Activated CD8-positive, alpha-beta T cell treated with anti-CD3 and anti-CD28 coated beads, Interleukin-2, amount 10 ng/mL, durations not matched to agents 7 days and 5 days (primary cell): ENCODE results near the gene FBXO44. TPM values are rescaled to one million over a fixed set of nuclear protein-coding genes. Genes with fewer than 3 reads are reported as not detected.
"Not testable (repeated sequence)": the region's sequence is repeated elsewhere in the genome, so short reads cannot be mapped to it uniquely, and the experiment has no call there.

ENCODE experiments used
- ATAC-seq: fragments of 150-1000 bp; cut with Tn5 transposase; one replicate; pipeline ENCODE4 v1.10.0; 2021; ENCODE audit warnings: moderate library complexity
- CTCF ChIA-PET: fragments of 350-600 bp; sonication (Branson Sonifier 250); formaldehyde crosslinking; loops from one replicate; lab custom pipeline; 2021; ENCODE audit warnings: antibody characterized with exemption; lab: Charles Lee
- POLR2A ChIA-PET: fragments of 350-600 bp; sonication (Branson Sonifier 250); formaldehyde crosslinking; loops from one replicate; lab custom pipeline; 2021; ENCODE audit warnings: antibody characterized with exemption; lab: Charles Lee
- DNase-seq: peaks from one replicate; pipeline ENCODE4 v3.0.0-alpha.2; 2020
- H3K27ac Mint-ChIP-seq: one replicate; pipeline ENCODE4 v1.8.0; 2021; ENCODE audit warnings: mild to moderate bottlenecking, mixed read lengths
- H3K27me3 Mint-ChIP-seq: one replicate; pipeline ENCODE4 v1.8.0; 2021; ENCODE audit warnings: low read depth, mixed read lengths
- H3K36me3 Mint-ChIP-seq: one replicate; pipeline ENCODE4 v1.8.0; 2021; ENCODE audit warnings: low read depth, mixed read lengths
- H3K4me1 Mint-ChIP-seq: one replicate; pipeline ENCODE4 v1.8.0; 2021; ENCODE audit warnings: low read depth, mixed read lengths
- H3K4me3 Mint-ChIP-seq: one replicate; pipeline ENCODE4 v1.8.0; 2021; ENCODE audit warnings: mild to moderate bottlenecking, mixed read lengths
- H3K9me3 Mint-ChIP-seq: one replicate; pipeline ENCODE4 v1.8.0; 2022; ENCODE audit warnings: mixed read lengths; ENCODE audit not compliant: insufficient read depth
- total RNA-seq, 2 experiments: library from RNA; stranded (reverse); gene quantifications; one replicate each; pipeline ENCODE4 v1.2.3, GENCODE V29; 2021

The FBXO44 gene
- 10 to 100 TPM; 39.7 to 42.3 TPM for total RNA-seq

DNA sequence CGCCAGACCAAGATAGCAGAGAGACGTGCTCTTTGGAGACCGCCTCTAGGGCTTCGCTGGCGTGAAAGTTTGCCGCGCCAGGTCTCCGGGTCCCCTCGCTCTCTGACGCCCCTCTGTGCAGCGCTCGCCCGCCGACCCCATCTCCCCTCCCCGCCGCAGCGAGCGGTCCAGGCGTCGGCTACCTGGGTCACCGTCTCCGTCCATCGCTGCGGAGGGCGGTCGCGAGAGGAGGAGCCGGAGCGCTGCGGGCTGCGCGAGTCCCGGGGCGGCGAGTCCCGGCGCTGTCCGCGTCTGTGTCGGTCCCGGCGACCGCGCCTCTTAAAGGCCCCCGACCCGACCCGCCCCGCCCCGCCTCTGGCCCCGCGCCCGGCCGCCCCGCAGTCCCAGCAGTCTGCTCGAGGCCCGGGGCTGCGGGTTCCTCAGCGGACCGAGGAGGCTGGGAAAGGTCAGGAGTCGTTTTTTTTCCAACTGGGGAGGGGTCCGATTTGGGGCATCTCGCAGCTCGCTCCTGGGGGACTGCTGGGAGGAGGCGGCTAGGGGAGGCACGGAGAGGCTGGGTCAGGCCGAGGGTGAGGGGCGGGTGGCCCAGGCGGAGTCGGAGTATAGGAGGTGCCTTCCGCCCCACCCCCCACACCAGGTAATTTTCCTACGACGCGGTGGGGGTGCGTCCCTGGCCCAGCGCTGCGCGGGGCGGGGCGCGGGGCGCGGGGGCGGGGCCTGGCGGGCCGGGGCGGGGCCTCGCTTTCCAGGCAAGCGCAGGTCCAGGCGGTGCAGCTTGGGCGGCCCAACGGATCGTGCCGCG, at the start of gene FBXO44, which contains the start of gene FBXO2:
FBXO44 (plus strand) TSS at position 741 of the 802 bp plus-strand sequence. CDS start 959 bp downstream, outside the sequence.
FBXO2 (minus strand) TSS at position 293 of the 802 bp plus-strand sequence; CDS start at position 204, 89 bp downstream.
- Mint-ChIP-seq H3K4me3 (peak within 1 kb of the TSS; percentile 74), H3K36me3 (peaks cover 22% of the 10 kb centered on the region), H3K27ac (no peak within 1 kb of the TSS), H3K27me3 (peaks cover 2% of the 10 kb centered on the region), H3K9me3 (no peaks in the 10 kb centered on the region), H3K4me1 (peaks cover 40% of the 10 kb centered on the region)
- ATAC-seq (peak; percentile 80), DNase-seq (peak; percentile 71)
- CTCF ChIA-PET, result interaction anchor here (3.9 to 7.2 kb wide), 3 partner anchors 10 to 65 kb away, joined by 19 to 86 read pairs (median 25); partner anchors contain the start of gene FBXO6
- POLR2A ChIA-PET, result interaction anchor here (3.0 to 4.2 kb wide), 2 partner anchors 10 to 65 kb away, joined by 11 to 30 read pairs; partner anchors contain the start of gene FBXO6

DNA sequence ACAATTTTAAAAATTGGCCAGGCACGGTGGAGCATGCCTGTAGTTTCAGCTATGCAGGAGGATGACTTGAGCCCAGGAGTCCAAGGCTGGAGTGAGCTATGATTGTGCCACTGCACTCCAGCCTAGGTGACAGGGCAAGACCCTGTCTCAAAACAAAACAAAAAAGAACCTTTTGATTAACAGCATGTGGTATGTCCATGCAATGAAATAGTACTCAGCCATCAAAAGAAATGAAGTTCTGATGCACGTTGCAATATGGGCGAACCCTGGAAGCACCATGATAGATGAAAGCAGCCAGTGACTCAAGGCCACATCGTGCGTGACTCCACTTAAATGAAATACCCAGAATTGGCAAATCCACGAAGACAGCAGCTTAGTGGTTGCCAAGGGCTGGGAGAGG, 47.9 kb upstream of the FBXO44 start:
- DNase-seq (no peak), ATAC-seq (no peak)
- Mint-ChIP-seq H3K4me1 (no peaks in the 10 kb centered on the region), H3K9me3 (no peaks in the 10 kb centered on the region), H3K27me3 (no peaks in the 10 kb centered on the region), H3K36me3 (no peaks in the 10 kb centered on the region), H3K4me3 (no peak overlapping the region), H3K27ac (no peak overlapping the region)
- ChIA-PET POLR2A (no interaction called here), CTCF (no interaction called here)

- H3K27me3 Mint-ChIP-seq, H3K4me1 Mint-ChIP-seq, H3K4me3 Mint-ChIP-seq, CTCF ChIA-PET, H3K27ac Mint-ChIP-seq, H3K9me3 Mint-ChIP-seq, H3K36me3 Mint-ChIP-seq, POLR2A ChIA-PET, ATAC-seq, DNase-seq: not testable (repeated sequence)
Observed at GRCh38 chr1:11608596-11609130, 46.0 kb upstream of the FBXO44 start.

- H3K4me1 Mint-ChIP-seq, H3K36me3 Mint-ChIP-seq, H3K27me3 Mint-ChIP-seq, H3K27ac Mint-ChIP-seq, CTCF ChIA-PET, H3K4me3 Mint-ChIP-seq, POLR2A ChIA-PET, H3K9me3 Mint-ChIP-seq, ATAC-seq, DNase-seq: not testable (repeated sequence)
Observed at GRCh38 chr1:11609378-11609777, 45.3 kb upstream of the FBXO44 start.

GRCh38 chr1:11610629-11611180, 44.0 kb upstream of the FBXO44 start:
- H3K27me3 Mint-ChIP-seq, result no peaks in the 10 kb centered on the region
- H3K27ac Mint-ChIP-seq, result no peak overlapping the region
- no peak overlapping the region for H3K4me3 Mint-ChIP-seq
- POLR2A ChIA-PET, result interaction anchor here (0.5 kb wide), 1 partner anchor 245 kb away, joined by 3 read pairs; no protein-coding TSS in a partner anchor
- no peaks in the 10 kb centered on the region for H3K4me1 Mint-ChIP-seq
- H3K36me3 Mint-ChIP-seq, result no peaks in the 10 kb centered on the region
- DNase-seq (no peak), ATAC-seq (no peak)
- no peaks in the 10 kb centered on the region for H3K9me3 Mint-ChIP-seq
- CTCF ChIA-PET, result interaction anchor here (0.8 kb wide), 1 partner anchor 573 kb away, joined by 3 read pairs; no protein-coding TSS in a partner anchor

DNA sequence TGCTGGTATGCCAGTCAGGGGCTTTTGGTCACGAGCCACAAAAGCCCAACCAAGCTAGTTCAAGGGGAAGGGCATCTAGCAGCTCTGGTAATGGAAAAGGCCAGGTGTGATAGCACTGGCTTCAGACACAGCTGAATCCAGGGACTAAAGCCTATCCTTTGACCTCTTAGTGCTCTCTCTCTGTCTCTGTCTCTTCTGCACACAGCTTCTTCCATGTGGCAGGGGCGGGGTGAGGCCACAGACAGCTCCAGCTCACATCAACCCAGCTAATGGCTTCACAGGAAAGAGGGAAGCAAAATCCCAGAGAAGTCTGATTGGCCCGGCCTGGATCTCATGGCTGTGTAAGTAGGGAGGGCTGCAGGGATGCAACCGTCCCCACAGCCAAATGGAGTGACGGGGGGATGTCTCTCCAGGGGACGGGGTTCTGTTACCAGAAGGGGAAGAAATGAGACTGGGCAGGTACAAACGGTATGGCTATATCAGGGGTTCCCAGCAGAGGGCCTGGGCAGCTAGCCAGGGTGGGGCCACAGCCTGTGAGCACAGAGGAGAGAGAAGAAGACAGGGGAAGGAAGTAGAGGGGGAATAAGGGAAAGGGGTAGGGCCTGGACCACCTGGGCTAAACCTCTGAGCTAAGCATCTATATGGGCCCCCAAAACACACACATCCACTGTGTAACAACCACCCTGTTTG, 42.9 kb upstream of the FBXO44 start:
- H3K36me3 Mint-ChIP-seq, result no peaks in the 10 kb centered on the region
- DNase-seq, result no peak
- no peak for ATAC-seq
- H3K4me3 Mint-ChIP-seq, result no peak overlapping the region
- ChIA-PET CTCF (no interaction called here), POLR2A (no interaction called here)
- H3K27me3 Mint-ChIP-seq, result no peaks in the 10 kb centered on the region
- H3K9me3 Mint-ChIP-seq, result no peaks in the 10 kb centered on the region
- H3K4me1 Mint-ChIP-seq, result no peaks in the 10 kb centered on the region
- H3K27ac Mint-ChIP-seq, result no peak overlapping the region

- ChIA-PET CTCF (no interaction called here), POLR2A (no interaction called here)
- H3K27me3 Mint-ChIP-seq, result no peaks in the 10 kb centered on the region
- DNase-seq, result no peak
- H3K9me3 Mint-ChIP-seq, result no peaks in the 10 kb centered on the region
- H3K27ac Mint-ChIP-seq, result no peak overlapping the region
- no peak overlapping the region for H3K4me3 Mint-ChIP-seq
- no peaks in the 10 kb centered on the region for H3K4me1 Mint-ChIP-seq
- no peak for ATAC-seq
- H3K36me3 Mint-ChIP-seq, result no peaks in the 10 kb centered on the region
Observed at GRCh38 chr1:11613347-11613746, 41.3 kb upstream of the FBXO44 start.

DNA sequence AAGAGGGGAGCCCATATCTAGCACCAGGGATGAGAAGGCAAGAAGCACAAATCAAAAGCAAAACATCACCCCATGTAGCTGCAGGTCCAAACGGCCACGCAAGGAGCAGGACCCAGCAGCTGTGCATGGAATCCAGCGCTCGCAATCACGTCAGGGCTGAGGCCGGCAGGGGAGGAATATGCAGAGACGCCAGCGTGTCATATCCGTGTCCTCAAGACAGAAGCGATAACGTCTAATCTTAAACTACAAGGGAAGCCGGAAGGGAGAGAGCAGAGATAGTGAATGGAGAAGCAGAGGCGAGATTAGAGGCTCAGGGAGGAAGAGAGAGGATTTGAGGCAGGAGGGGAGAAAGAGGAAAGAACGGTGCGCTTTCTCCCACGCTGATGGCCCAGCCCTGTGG, 39.6 kb upstream of the FBXO44 start:
- ChIA-PET POLR2A (no interaction called here), CTCF (no interaction called here)
- Mint-ChIP-seq H3K27me3 (no peaks in the 10 kb centered on the region), H3K36me3 (no peaks in the 10 kb centered on the region), H3K27ac (no peak overlapping the region), H3K4me3 (no peak overlapping the region), H3K4me1 (no peaks in the 10 kb centered on the region), H3K9me3 (no peaks in the 10 kb centered on the region)
- no peak for DNase-seq
- no peak for ATAC-seq

GRCh38 chr1:11616766-11617165, 37.9 kb upstream of the FBXO44 start:
- Mint-ChIP-seq H3K36me3 (no peaks in the 10 kb centered on the region), H3K27me3 (no peaks in the 10 kb centered on the region), H3K27ac (no peak overlapping the region), H3K4me3 (no peak overlapping the region), H3K4me1 (no peaks in the 10 kb centered on the region), H3K9me3 (no peaks in the 10 kb centered on the region)
- DNase-seq, result no peak
- ATAC-seq, result no peak
- POLR2A ChIA-PET, result no interaction called here
- CTCF ChIA-PET, result interaction anchor here (1.1 kb wide), 1 partner anchor 25 kb away, joined by 3 read pairs; no protein-coding TSS in a partner anchor

GRCh38 chr1:11617314-11617713, 37.4 kb upstream of the FBXO44 start:
- Mint-ChIP-seq H3K36me3 (no peaks in the 10 kb centered on the region), H3K27ac (no peak overlapping the region), H3K9me3 (no peaks in the 10 kb centered on the region), H3K4me3 (no peak overlapping the region), H3K27me3 (no peaks in the 10 kb centered on the region), H3K4me1 (no peaks in the 10 kb centered on the region)
- ChIA-PET CTCF (no interaction called here), POLR2A (no interaction called here)
- no peak for DNase-seq
- ATAC-seq, result no peak

DNA sequence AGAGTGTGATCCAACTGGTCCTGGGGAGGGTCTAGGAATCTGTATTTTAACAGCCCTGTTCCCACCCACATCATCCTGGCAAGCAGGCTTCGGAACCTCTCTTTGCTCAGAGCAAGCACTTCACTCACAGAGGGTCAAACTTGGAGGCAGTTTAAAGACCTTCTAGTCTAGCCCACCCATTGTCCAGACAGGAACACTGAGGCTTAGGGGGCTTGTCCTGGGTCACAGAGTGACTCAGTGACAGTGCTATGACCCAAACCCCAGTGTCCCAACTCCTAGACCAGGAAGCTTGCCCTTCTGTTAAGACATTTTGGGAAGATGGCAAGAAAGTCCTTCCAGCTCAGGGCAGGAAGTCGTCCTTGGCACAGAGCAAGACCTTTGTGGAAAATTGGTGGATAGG, 36.9 kb upstream of the FBXO44 start:
- H3K4me1 Mint-ChIP-seq, result no peaks in the 10 kb centered on the region
- ChIA-PET CTCF (interaction anchor here (1.0 kb wide), 1 partner anchor 9 kb away, joined by 3 read pairs; no protein-coding TSS in a partner anchor), POLR2A (no interaction called here)
- no peaks in the 10 kb centered on the region for H3K27me3 Mint-ChIP-seq
- H3K27ac Mint-ChIP-seq, result no peak overlapping the region
- H3K9me3 Mint-ChIP-seq, result no peaks in the 10 kb centered on the region
- H3K36me3 Mint-ChIP-seq, result no peaks in the 10 kb centered on the region
- no peak for DNase-seq
- no peak for ATAC-seq
- no peak overlapping the region for H3K4me3 Mint-ChIP-seq
